ENCODE measurements around the gene CFAP126. TPM values are rescaled to one million over a fixed set of nuclear protein-coding genes. Genes with fewer than 3 reads are reported as not detected.
A peak's percentile ranks its signal among the peaks of the same experiment; 100 is the strongest.

CFAP126 gene
- total and polyA plus RNA-seq, 10 donors = not detected

DNA sequence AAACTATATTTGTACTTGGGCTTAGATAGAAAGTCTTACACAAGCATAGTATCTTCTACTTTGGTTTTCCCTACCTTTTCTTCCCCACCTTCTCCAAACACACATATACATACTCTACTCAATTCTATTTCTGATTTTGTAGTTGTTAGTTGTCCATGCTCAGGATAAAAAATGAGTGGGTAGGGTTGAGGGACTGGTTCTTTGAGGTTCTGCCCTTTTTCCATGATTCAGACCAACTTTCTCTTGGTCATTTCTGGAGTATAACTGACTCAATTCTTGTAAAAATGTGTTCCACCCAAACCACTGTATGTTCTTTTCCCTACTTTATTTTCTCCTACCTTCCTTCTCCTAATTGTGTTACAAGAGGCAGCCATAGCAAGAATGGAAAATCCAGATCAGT lies 3.3 kb downstream of the CFAP126 start:
- Histone ChIP-seq H3K27me3 (replicated peaks in 1 of 7) (no peaks in the 10 kb centered on the region), H3K4me1 (peaks cover 0 to 27% (median 12%) of the 10 kb centered on the region in 6 donors), H3K36me3 (peaks cover 0 to 75% (median 12%) of the 10 kb centered on the region in 6 donors), H3K27ac (peak overlapping the region in 5 of 8 donors; percentile 26 to 57 (median 46)), H3K9me3 (no peaks in the 10 kb centered on the region), H3K4me3 (no peak overlapping the region)
- TF ChIP-seq, protein P1, sequence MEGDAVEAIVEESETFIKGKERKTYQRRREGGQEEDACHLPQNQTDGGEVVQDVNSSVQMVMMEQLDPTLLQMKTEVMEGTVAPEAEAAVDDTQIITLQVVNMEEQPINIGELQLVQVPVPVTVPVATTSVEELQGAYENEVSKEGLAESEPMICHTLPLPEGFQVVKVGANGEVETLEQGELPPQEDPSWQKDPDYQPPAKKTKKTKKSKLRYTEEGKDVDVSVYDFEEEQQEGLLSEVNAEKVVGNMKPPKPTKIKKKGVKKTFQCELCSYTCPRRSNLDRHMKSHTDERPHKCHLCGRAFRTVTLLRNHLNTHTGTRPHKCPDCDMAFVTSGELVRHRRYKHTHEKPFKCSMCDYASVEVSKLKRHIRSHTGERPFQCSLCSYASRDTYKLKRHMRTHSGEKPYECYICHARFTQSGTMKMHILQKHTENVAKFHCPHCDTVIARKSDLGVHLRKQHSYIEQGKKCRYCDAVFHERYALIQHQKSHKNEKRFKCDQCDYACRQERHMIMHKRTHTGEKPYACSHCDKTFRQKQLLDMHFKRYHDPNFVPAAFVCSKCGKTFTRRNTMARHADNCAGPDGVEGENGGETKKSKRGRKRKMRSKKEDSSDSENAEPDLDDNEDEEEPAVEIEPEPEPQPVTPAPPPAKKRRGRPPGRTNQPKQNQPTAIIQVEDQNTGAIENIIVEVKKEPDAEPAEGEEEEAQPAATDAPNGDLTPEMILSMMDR (IDR thresholded peaks at IDR 0.05 in 8 of 11, conservative IDR thresholded peaks at IDR 0.05 in 3 of 11) = no peak
- TF ChIP-seq POLR2AphosphoS5 (IDR thresholded peaks at IDR 0.05) (no peak), POLR2A (IDR thresholded peaks at IDR 0.05) (no peak)
- intact Hi-C loops (cut with DNase I; ENCODE audit: low total_unique reads) = loop anchor here (10.0 kb wide), 1 partner anchor 50 kb away; the partner anchor contains the start of gene SDHC
- DNase-seq = no peak

DNA sequence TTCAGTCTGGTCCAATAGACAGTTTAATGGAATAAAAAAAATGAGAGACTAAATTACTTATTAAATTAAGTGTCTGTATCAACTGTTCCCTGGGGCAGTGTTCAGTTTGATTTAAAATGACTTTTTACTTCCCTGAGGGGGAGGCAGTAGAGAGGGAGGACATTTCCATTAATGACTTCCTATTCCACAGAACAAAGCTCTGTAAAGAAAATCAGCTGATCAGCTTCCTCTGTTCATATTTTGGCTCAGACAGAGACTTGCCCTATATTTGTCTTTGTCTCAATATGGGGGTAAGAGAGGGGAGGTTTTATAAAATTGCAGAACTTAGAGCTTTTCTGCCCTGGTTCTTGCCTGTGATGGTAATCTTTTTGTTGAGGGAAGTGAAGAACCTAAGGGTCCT lies 8.4 kb downstream of the CFAP126 start:
- no peak for TF ChIP-seq POLR2AphosphoS5 (IDR thresholded peaks at IDR 0.05)
- TF ChIP-seq, protein P1 (IDR thresholded peaks at IDR 0.05 in 8 of 11, conservative IDR thresholded peaks at IDR 0.05 in 3 of 11) = no peak
- TF ChIP-seq POLR2A (IDR thresholded peaks at IDR 0.05) = no peak
- no peaks in the 10 kb centered on the region for H3K9me3 ChIP-seq
- intact Hi-C loops (cut with DNase I; ENCODE audit: low total_unique reads) = no loop called here
- no peak overlapping the region for H3K4me3 ChIP-seq
- peaks cover 0 to 26% (median 12%) of the 10 kb centered on the region in 6 donors for H3K4me1 ChIP-seq
- H3K27me3 ChIP-seq (replicated peaks in 1 of 7) = no peaks in the 10 kb centered on the region
- peaks cover 0 to 81% (median 12%) of the 10 kb centered on the region in 6 donors for H3K36me3 ChIP-seq
- DNase-seq = no peak
- H3K27ac ChIP-seq = peak overlapping the region in 7 of 8 donors; percentile 52 to 77 (median 64)

DNA sequence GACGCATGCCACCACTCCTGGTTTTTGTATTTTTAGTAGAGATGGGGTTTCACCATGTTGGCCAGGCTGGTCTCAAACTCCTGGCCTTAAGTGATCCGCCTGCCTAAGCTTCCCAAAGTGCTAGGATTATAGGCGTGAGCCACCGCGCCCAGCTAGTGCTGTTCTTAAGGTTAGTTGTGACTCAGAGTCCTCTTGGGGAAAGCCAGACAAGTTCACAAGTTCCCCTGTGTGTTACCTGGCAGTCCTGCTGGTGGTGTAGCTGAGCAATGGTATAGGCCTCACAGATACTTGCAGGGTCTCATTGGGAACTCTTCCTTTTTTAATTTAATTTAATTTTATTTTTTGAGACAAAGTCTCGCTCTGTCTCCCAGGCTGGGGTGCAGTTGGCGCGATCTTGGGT lies 10.6 kb downstream of the CFAP126 start:
- no peak for DNase-seq
- Histone ChIP-seq H3K27me3 (replicated peaks in 1 of 7) (no peaks in the 10 kb centered on the region), H3K4me1 (peaks cover 0 to 24% (median 13%) of the 10 kb centered on the region in 6 donors), H3K4me3 (no peak overlapping the region), H3K36me3 (peaks cover 0 to 66% (median 9%) of the 10 kb centered on the region in 6 donors), H3K27ac (no peak overlapping the region), H3K9me3 (no peaks in the 10 kb centered on the region)
- TF ChIP-seq, protein P1 (IDR thresholded peaks at IDR 0.05 in 8 of 11, conservative IDR thresholded peaks at IDR 0.05 in 3 of 11) = no peak
- TF ChIP-seq POLR2A (IDR thresholded peaks at IDR 0.05) (no peak), POLR2AphosphoS5 (IDR thresholded peaks at IDR 0.05) (no peak)
- intact Hi-C loops (cut with DNase I; ENCODE audit: low total_unique reads) = no loop called here
- 88 to 96% (median 94%) methylated on average over 8 of the region's 8 CpGs for WGBS, 5 donors

DNA sequence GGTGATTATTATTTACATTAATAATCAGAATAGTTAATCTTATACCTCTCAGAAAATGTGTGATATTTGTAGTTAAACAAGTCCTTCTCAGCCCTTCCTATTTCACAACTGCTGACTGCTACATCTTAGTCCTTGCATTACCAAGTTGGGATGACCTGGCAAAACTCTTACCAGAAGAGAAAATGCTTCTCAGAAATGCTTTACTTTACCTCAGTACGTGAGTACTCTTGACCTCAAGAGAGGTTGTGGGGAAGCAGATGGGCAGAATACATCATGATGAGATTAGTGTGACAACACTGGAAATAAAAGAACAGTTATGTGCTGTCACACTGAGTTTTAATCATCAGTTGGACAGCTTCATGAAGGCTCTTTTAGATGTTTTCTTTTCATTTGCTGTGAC lies 16.2 kb downstream of the CFAP126 start:
- Histone ChIP-seq H3K27me3 (replicated peaks in 1 of 7) (no peaks in the 10 kb centered on the region), H3K4me3 (no peak overlapping the region), H3K27ac (peak overlapping the region; percentile 6 to 84 (median 64)), H3K9me3 (no peaks in the 10 kb centered on the region), H3K36me3 (peaks cover 0 to 44% (median 7%) of the 10 kb centered on the region in 6 donors), H3K4me1 (peaks cover 0 to 25% (median 5%) of the 10 kb centered on the region in 6 donors)
- DNase-seq = no peak
- intact Hi-C loops (cut with DNase I; ENCODE audit: low total_unique reads) = no loop called here
- TF ChIP-seq POLR2A (IDR thresholded peaks at IDR 0.05) (no peak), POLR2AphosphoS5 (IDR thresholded peaks at IDR 0.05) (peak in 1 of 3 donors; percentile 40)
- TF ChIP-seq, protein P1 (IDR thresholded peaks at IDR 0.05 in 8 of 11, conservative IDR thresholded peaks at IDR 0.05 in 3 of 11) = no peak
- 29 to 55% (median 45%) methylated on average over 1 of the region's 1 CpG for WGBS, 5 donors
